H9 (cell line): Measurements from ENCODE around the gene MAD1L1. TPM values are rescaled to one million over a fixed set of nuclear protein-coding genes. Genes with fewer than 3 reads are reported as not detected.

ENCODE experiments used
- DNase-seq: peaks from one replicate; pipeline ENCODE4 v3.0.0-alpha.2; 2017
- H2AFZ ChIP-seq: one replicate; pipeline ENCODE4 v1.6.1; 2013; ENCODE audit warnings: mild to moderate bottlenecking, low read length, control low read depth, moderate library complexity
- H2AK5ac ChIP-seq: 2 replicates; pipeline ENCODE4 v1.6.1; 2013; ENCODE audit warnings: low read length, control low read depth, mixed read lengths; ENCODE audit not compliant: insufficient read length
- H2BK120ac ChIP-seq: one replicate; pipeline ENCODE4 v1.6.1; 2013; ENCODE audit warnings: low read depth, mild to moderate bottlenecking, low read length, control low read depth, inconsistent platforms; ENCODE audit not compliant: poor library complexity, severe bottlenecking
- H2BK12ac ChIP-seq: 2 replicates; pipeline ENCODE4 v1.6.1; 2013; ENCODE audit warnings: low read length, control low read depth, mixed read lengths, low read depth; ENCODE audit not compliant: insufficient read length
- H2BK15ac ChIP-seq: 2 replicates; pipeline ENCODE4 v1.6.1; 2013; ENCODE audit warnings: low read depth, low read length, control low read depth
- H2BK20ac ChIP-seq: one replicate; pipeline ENCODE4 v1.6.1; 2013; ENCODE audit warnings: low read depth, mild to moderate bottlenecking, low read length, control low read depth, inconsistent platforms; ENCODE audit not compliant: poor library complexity, severe bottlenecking
- H2BK5ac ChIP-seq: 2 replicates; pipeline ENCODE4 v1.6.1; 2013; ENCODE audit warnings: low read length, control low read depth, mixed read lengths; ENCODE audit not compliant: insufficient read length
- H3K14ac ChIP-seq: 2 replicates; pipeline ENCODE4 v1.6.1; 2013; ENCODE audit warnings: low read length, control low read depth; ENCODE audit not compliant: insufficient read depth
- H3K18ac ChIP-seq: 2 replicates; pipeline ENCODE4 v1.6.1; 2013; ENCODE audit warnings: low read depth, mild to moderate bottlenecking, mixed read lengths, low read length, control low read depth; ENCODE audit not compliant: insufficient read length
- H3K23ac ChIP-seq: 2 replicates; pipeline ENCODE4 v1.6.1; 2013; ENCODE audit warnings: low read length, control low read depth, mixed read lengths, low read depth; ENCODE audit not compliant: insufficient read length
- H3K23me2 ChIP-seq: 2 replicates; pipeline ENCODE4 v1.6.1; 2013; ENCODE audit warnings: low read depth, mild to moderate bottlenecking, mixed read lengths, low read length, control low read depth; ENCODE audit not compliant: insufficient read length, poor library complexity, severe bottlenecking
- H3K27ac ChIP-seq: 2 replicates; pipeline ENCODE4 v1.5.1; 2013; ENCODE audit warnings: low read length, control low read depth, mixed read lengths, low read depth; ENCODE audit not compliant: insufficient read length
- H3K27me3 ChIP-seq: 2 replicates; pipeline ENCODE4 v1.6.1; 2013; ENCODE audit warnings: low read length, control low read depth, inconsistent platforms; ENCODE audit not compliant: insufficient read depth
- H3K4ac ChIP-seq: 2 replicates; pipeline ENCODE4 v1.6.1; 2013; ENCODE audit warnings: low read depth, mild to moderate bottlenecking, control low read depth, inconsistent platforms, low read length, moderate library complexity
- H3K4me1 ChIP-seq: 2 replicates; pipeline ENCODE4 v1.6.1; 2013; ENCODE audit warnings: low read length, control low read depth, inconsistent platforms; ENCODE audit not compliant: insufficient read depth
- H3K4me2 ChIP-seq: 2 replicates; pipeline ENCODE4 v1.6.1; 2013; ENCODE audit warnings: low read length, control low read depth, mixed read lengths; ENCODE audit not compliant: insufficient read length, insufficient read depth
- H3K56ac ChIP-seq: 2 replicates; pipeline ENCODE4 v1.6.1; 2013; ENCODE audit warnings: low read depth, mild to moderate bottlenecking, mixed read lengths, low read length, control low read depth; ENCODE audit not compliant: insufficient read length
- H3K79me1 ChIP-seq: 2 replicates; pipeline ENCODE4 v1.6.1; 2013; ENCODE audit warnings: low read depth, mild to moderate bottlenecking, moderate library complexity, low read length, control low read depth, inconsistent platforms; ENCODE audit not compliant: insufficient read depth, poor library complexity, severe bottlenecking
- H3K79me2 ChIP-seq: 2 replicates; pipeline ENCODE4 v1.6.1; 2013; ENCODE audit warnings: low read length, control low read depth, inconsistent platforms; ENCODE audit not compliant: insufficient read depth
- H3K9ac ChIP-seq: 2 replicates; pipeline ENCODE4 v1.6.1; 2013; ENCODE audit warnings: low read length, control low read depth, mixed read lengths; ENCODE audit not compliant: insufficient read length; ENCODE audit errors: extremely low read depth
- H3K9me3 ChIP-seq: one replicate; pipeline ENCODE4 v1.6.1; 2013; ENCODE audit warnings: low read depth, low read length, inconsistent platforms; ENCODE audit not compliant: control insufficient read depth
- H3T11ph ChIP-seq: one replicate; pipeline ENCODE4 v1.6.1; 2013; ENCODE audit warnings: mild to moderate bottlenecking, low read length, control low read depth, inconsistent platforms
- H4K20me1 ChIP-seq: one replicate; pipeline ENCODE4 v1.6.1; 2013; ENCODE audit not compliant: control insufficient read depth, insufficient read length, insufficient read depth
- H4K5ac ChIP-seq: 2 replicates; pipeline ENCODE4 v1.6.1; 2013; ENCODE audit warnings: low read depth, mild to moderate bottlenecking, mixed read lengths, low read length, control low read depth; ENCODE audit not compliant: insufficient read length
- H4K8ac ChIP-seq: replicated peaks from 2 replicates; pipeline ENCODE4 v1.6.1; 2013; ENCODE audit warnings: low read length, control low read depth, mixed read lengths, low read depth; ENCODE audit not compliant: insufficient read length
- H4K91ac ChIP-seq: 2 replicates; pipeline ENCODE4 v1.6.1; 2013; ENCODE audit warnings: low read depth, mild to moderate bottlenecking, moderate library complexity, mixed read lengths, low read length, control low read depth; ENCODE audit not compliant: insufficient read length
- H3K27ac Mint-ChIP-seq, 3 experiments: 2 replicates in 2 of 3; 3 replicates in 1 of 3; pipeline ENCODE4 v1.8.0; 2020 to 2021; ENCODE audit warnings: mixed read lengths in 3 of 3, mild to moderate bottlenecking in 1 of 3, moderate library complexity in 1 of 3
- H3K27me3 Mint-ChIP-seq: 2 replicates; pipeline ENCODE4 v1.8.0; 2021; ENCODE audit warnings: low read depth, mild to moderate bottlenecking, moderate library complexity, mixed read lengths
- H3K36me3 Mint-ChIP-seq, 3 experiments: 2 replicates in 2 of 3; 3 replicates in 1 of 3; pipeline ENCODE4 v1.8.0; 2020 to 2021; ENCODE audit warnings: low read depth in 3 of 3, mixed read lengths in 3 of 3; ENCODE audit not compliant: insufficient read depth in 1 of 3
- H3K4me1 Mint-ChIP-seq, 2 experiments: 2 replicates each; pipeline ENCODE4 v1.8.0; 2020; ENCODE audit warnings: mixed read lengths in 2 of 2
- H3K4me3 Mint-ChIP-seq, 2 experiments: 2 replicates in 1 of 2; 3 replicates in 1 of 2; pipeline ENCODE4 v1.8.0; 2020 to 2021; ENCODE audit warnings: mild to moderate bottlenecking in 2 of 2, mixed read lengths in 2 of 2, moderate library complexity in 1 of 2
- H3K9me3 Mint-ChIP-seq, 2 experiments: 2 replicates in 1 of 2; 3 replicates in 1 of 2; pipeline ENCODE4 v1.8.0; 2020; ENCODE audit warnings: mild to moderate bottlenecking in 2 of 2, mixed read lengths in 2 of 2, moderate library complexity in 1 of 2
- WGBS: extraction: QIAGEN DNeasy Blood & Tissue Kit; methylation state at CpG from one replicate; pipeline ENCODE4 v1.1.7; 2013; ENCODE audit warnings: missing lambda C conversion rate, low lambda C conversion rate, mixed read lengths; ENCODE audit not compliant: insufficient read length; ENCODE audit errors: extremely low coverage; 5-methylcytosine and 5-hydroxymethylcytosine counted together
- total RNA-seq: library from RNA; stranded (reverse); gene quantifications from 2 replicates; pipeline ENCODE4 v1.2.1, GENCODE V29; 2021
- TF ChIP-seq, protein P1 (sequence below): fragments of 200-600 bp; sonication (generic); conservative IDR thresholded peaks from 3 replicates; pipeline ENCODE4 v1.8.0; 2021; ENCODE audit warnings: antibody characterized with exemption, mild to moderate bottlenecking

MAD1L1 gene
- total RNA-seq, 1 experiment from 2014 or later: 39.0 TPM

GRCh38 chr7:2190531-2190930 is 42.2 kb downstream of the MAD1L1 start:
- Histone ChIP-seq H3K18ac (no peak overlapping the region), H3K79me2 (no peaks in the 10 kb centered on the region), H3K14ac (no peak overlapping the region), H3K23ac (no peak overlapping the region), H2BK5ac (no peak overlapping the region), H4K8ac (no peak overlapping the region), H3K23me2 (no peaks in the 10 kb centered on the region), H3K9me3 (no peaks in the 10 kb centered on the region), H2BK20ac (no peak overlapping the region), H4K20me1 (no peaks in the 10 kb centered on the region), H2AK5ac (no peak overlapping the region), H3K27me3 (no peaks in the 10 kb centered on the region), H4K91ac (no peak overlapping the region), H2BK15ac (no peak overlapping the region), H3K27ac (no peak overlapping the region), H3K4me1 (no peaks in the 10 kb centered on the region), H3K56ac (no peak overlapping the region), H3T11ph (no peak overlapping the region), H3K4ac (no peak overlapping the region), H2BK120ac (no peak overlapping the region), H2AFZ (no peak overlapping the region), H2BK12ac (no peak overlapping the region), H3K79me1 (no peaks in the 10 kb centered on the region), H3K4me2 (no peak overlapping the region), H4K5ac (no peak overlapping the region), H3K9ac (no peak overlapping the region)
- Mint-ChIP-seq H3K4me3 (no peak overlapping the region), H3K36me3 (peaks cover 42 to 64% (median 44%) of the 10 kb centered on the region in 3 experiments), H3K4me1 (no peaks in the 10 kb centered on the region), H3K27ac (no peak overlapping the region), H3K27me3 (no peaks in the 10 kb centered on the region), H3K9me3 (peaks cover 8 to 14% of the 10 kb centered on the region in 2 experiments; a peak in 4 of 5 replicates)
- peak; percentile 24 for DNase-seq
- WGBS: no CpG with 5 or more reads among the region's 10 CpGs
- TF ChIP-seq, protein P1, sequence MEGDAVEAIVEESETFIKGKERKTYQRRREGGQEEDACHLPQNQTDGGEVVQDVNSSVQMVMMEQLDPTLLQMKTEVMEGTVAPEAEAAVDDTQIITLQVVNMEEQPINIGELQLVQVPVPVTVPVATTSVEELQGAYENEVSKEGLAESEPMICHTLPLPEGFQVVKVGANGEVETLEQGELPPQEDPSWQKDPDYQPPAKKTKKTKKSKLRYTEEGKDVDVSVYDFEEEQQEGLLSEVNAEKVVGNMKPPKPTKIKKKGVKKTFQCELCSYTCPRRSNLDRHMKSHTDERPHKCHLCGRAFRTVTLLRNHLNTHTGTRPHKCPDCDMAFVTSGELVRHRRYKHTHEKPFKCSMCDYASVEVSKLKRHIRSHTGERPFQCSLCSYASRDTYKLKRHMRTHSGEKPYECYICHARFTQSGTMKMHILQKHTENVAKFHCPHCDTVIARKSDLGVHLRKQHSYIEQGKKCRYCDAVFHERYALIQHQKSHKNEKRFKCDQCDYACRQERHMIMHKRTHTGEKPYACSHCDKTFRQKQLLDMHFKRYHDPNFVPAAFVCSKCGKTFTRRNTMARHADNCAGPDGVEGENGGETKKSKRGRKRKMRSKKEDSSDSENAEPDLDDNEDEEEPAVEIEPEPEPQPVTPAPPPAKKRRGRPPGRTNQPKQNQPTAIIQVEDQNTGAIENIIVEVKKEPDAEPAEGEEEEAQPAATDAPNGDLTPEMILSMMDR: no peak
